ENCODE data around the gene RNASE12. TPM values are rescaled to one million over a fixed set of nuclear protein-coding genes. Genes with fewer than 3 reads are reported as not detected.

The RNASE12 gene
- polyA plus RNA-seq, 1 donor from 2014 or later: not detected

GRCh38 chr14:20560961-20561360, 30.2 kb downstream of the RNASE12 start, which contains the start of gene RNASE9:
RNASE9 (minus strand) TSS chr14:20561047.
- H2AFZ ChIP-seq (ENCODE audit: low read depth, low read length): no peak within 1 kb of the TSS
- H3K36me3 ChIP-seq (ENCODE audit: insufficient read depth, low read length): no peaks in the 10 kb centered on the region
- H3K4me2 ChIP-seq (ENCODE audit: low read length): no peak within 1 kb of the TSS
- TF ChIP-seq EP300 (conservative IDR thresholded peaks at IDR 0.05; ENCODE audit: poor library complexity, severe bottlenecking) (no peak), REST (IDR thresholded peaks at IDR 0.05; ENCODE audit: borderline replicate concordance) (no peak), EZH2 (IDR thresholded peaks at IDR 0.05; ENCODE audit: borderline replicate concordance, insufficient read depth, low read length, poor library complexity, severe bottlenecking) (no peak), TAF1 (IDR thresholded peaks at IDR 0.05; ENCODE audit: low read depth) (no peak), RAD21 (conservative IDR thresholded peaks at IDR 0.05) (no peak), CTCF (IDR thresholded peaks at IDR 0.05; ENCODE audit: poor library complexity, severe bottlenecking) (no peak), POLR2AphosphoS5 (IDR thresholded peaks at IDR 0.05) (no peak), SMC3 (conservative IDR thresholded peaks at IDR 0.05; ENCODE audit: poor library complexity) (no peak), MXI1 (conservative IDR thresholded peaks at IDR 0.05; ENCODE audit: poor library complexity, severe bottlenecking) (no peak)
- H3F3A ChIP-seq (ENCODE audit: insufficient read depth, low read length, poor library complexity, severe bottlenecking): no peaks in the 10 kb centered on the region
- no peaks in the 10 kb centered on the region for H3K9me2 ChIP-seq (ENCODE audit: insufficient read depth, low read length)
- H3K9ac ChIP-seq (ENCODE audit: low read length): no peak within 1 kb of the TSS
- H3K79me2 ChIP-seq (replicated peaks; ENCODE audit: insufficient read depth, low read length): no peaks in the 10 kb centered on the region
- no peak within 1 kb of the TSS for H3K27ac ChIP-seq (ENCODE audit: low read length)
- no peaks in the 10 kb centered on the region for H3K27me3 ChIP-seq (ENCODE audit: insufficient read depth, low read depth, low read length)
- H3K9me3 ChIP-seq (ENCODE audit: low read length): no peaks in the 10 kb centered on the region
- no peak within 1 kb of the TSS for H3K4me3 ChIP-seq (ENCODE audit: low read length)
- H4K20me1 ChIP-seq (ENCODE audit: insufficient read depth): no peaks in the 10 kb centered on the region

GRCh38 chr14:20559461-20559904, 31.7 kb downstream of the RNASE12 start:
- no peak overlapping the region for H3K4me3 ChIP-seq (ENCODE audit: low read length)
- no peak for TF ChIP-seq MXI1 (conservative IDR thresholded peaks at IDR 0.05; ENCODE audit: poor library complexity, severe bottlenecking)
- TF ChIP-seq EZH2 (IDR thresholded peaks at IDR 0.05; ENCODE audit: borderline replicate concordance, insufficient read depth, low read length, poor library complexity, severe bottlenecking): no peak
- no peak for TF ChIP-seq CTCF (IDR thresholded peaks at IDR 0.05; ENCODE audit: poor library complexity, severe bottlenecking)
- TF ChIP-seq POLR2AphosphoS5 (IDR thresholded peaks at IDR 0.05): no peak
- H3K27ac ChIP-seq (ENCODE audit: low read length): no peak overlapping the region
- no peaks in the 10 kb centered on the region for H3F3A ChIP-seq (ENCODE audit: insufficient read depth, low read length, poor library complexity, severe bottlenecking)
- no peak overlapping the region for H3K9ac ChIP-seq (ENCODE audit: low read length)
- H3K36me3 ChIP-seq (ENCODE audit: insufficient read depth, low read length): no peaks in the 10 kb centered on the region
- H3K9me3 ChIP-seq (ENCODE audit: low read length): no peaks in the 10 kb centered on the region
- H3K27me3 ChIP-seq (ENCODE audit: insufficient read depth, low read depth, low read length): no peaks in the 10 kb centered on the region
- H3K9me2 ChIP-seq (ENCODE audit: insufficient read depth, low read length): no peaks in the 10 kb centered on the region
- H3K4me2 ChIP-seq (ENCODE audit: low read length): no peak overlapping the region
- no peaks in the 10 kb centered on the region for H3K79me2 ChIP-seq (replicated peaks; ENCODE audit: insufficient read depth, low read length)
- no peaks in the 10 kb centered on the region for H4K20me1 ChIP-seq (ENCODE audit: insufficient read depth)
- H2AFZ ChIP-seq (ENCODE audit: low read depth, low read length): no peak overlapping the region
